GM13976 (cell line): ENCODE data around the gene COBL.

ENCODE experiments used
- DNase-seq: peaks from one replicate; pipeline ENCODE4 v3.0.0; 2012; ENCODE audit warnings: low spot score
- CTCF ChIP-seq: IDR thresholded peaks from 2 replicates; pipeline ENCODE4 v1.5.1; 2012; ENCODE audit warnings: borderline replicate concordance, mild to moderate bottlenecking; ENCODE audit not compliant: insufficient read depth; ENCODE audit errors: extremely low read depth, missing control alignments, control extremely low read depth
- in situ Hi-C: fragments of 300-500 bp; cut with MboI; formaldehyde crosslinking; loops from one replicate; pipeline ENCODE4 v1.12.0; 2022; ENCODE audit warnings: low sequenced_read_pairs, mixed read lengths, inconsistent platforms; ENCODE audit not compliant: unreplicated experiment

Gene COBL

GRCh38 chr7:51233374-51233773 is 83.2 kb downstream of the COBL start:
- no peak for DNase-seq
- in situ Hi-C loops = no loop called here
- TF ChIP-seq CTCF = no peak

GRCh38 chr7:51230723-51231122 is 85.9 kb downstream of the COBL start:
- DNase-seq = no peak
- no peak for TF ChIP-seq CTCF
- in situ Hi-C loops = no loop called here

- in situ Hi-C loops = no loop called here
- TF ChIP-seq CTCF = no peak
- DNase-seq = no peak
These were observed 86.3 kb downstream of the COBL start for GRCh38 chr7:51230324-51230625.

- TF ChIP-seq CTCF = no peak
- no peak for DNase-seq
- in situ Hi-C loops = no loop called here
These were observed 86.8 kb downstream of the COBL start for GRCh38 chr7:51229620-51230323.

GRCh38 chr7:51229106-51229537 is 87.5 kb downstream of the COBL start:
- no peak for TF ChIP-seq CTCF
- DNase-seq = no peak
- in situ Hi-C loops = no loop called here

- in situ Hi-C loops = no loop called here
- TF ChIP-seq CTCF = no peak
- no peak for DNase-seq
These were observed 88.1 kb downstream of the COBL start for GRCh38 chr7:51228386-51228958.
